SK-N-SH treated with all-trans-retinoic acid at 6 μM for 48 hours (cell line): Measurements from ENCODE around the gene UNC5CL.

Experiments
- ATAC-seq: fragments of 200-7000 bp; cut with Tn5 transposase; 3 replicates; pipeline ENCODE4 v1.9.1; 2020; ENCODE audit warnings: mild to moderate bottlenecking, moderate library complexity
- ARNTL ChIP-seq: fragments of 450-650 bp; formaldehyde crosslinking; IDR thresholded peaks from 2 replicates; pipeline ENCODE4 v1.5.0; 2020; ENCODE audit warnings: low read depth, mild to moderate bottlenecking, moderate library complexity, borderline replicate concordance
- BACH2 ChIP-seq: fragments of 250-450 bp; sonication (Bioruptor Pico); IDR thresholded peaks from 2 replicates; pipeline ENCODE4 v1.9.0; 2021; ENCODE audit warnings: mild to moderate bottlenecking, borderline replicate concordance
- CSDC2 ChIP-seq: fragments of 250-450 bp; sonication (Bioruptor Pico); IDR thresholded peaks from 2 replicates; pipeline ENCODE4 v1.5.0; 2020; ENCODE audit warnings: mild to moderate bottlenecking, moderate library complexity
- CSRNP3 ChIP-seq: fragments of 250-450 bp; sonication (Bioruptor Pico); IDR thresholded peaks from 2 replicates; pipeline ENCODE4 v1.5.1; 2021; ENCODE audit warnings: mild to moderate bottlenecking, moderate library complexity
- ESRRG ChIP-seq: fragments of 250-450 bp; sonication (Bioruptor Pico); IDR thresholded peaks from 2 replicates; pipeline ENCODE4 v1.6.1; 2021; ENCODE audit warnings: mild to moderate bottlenecking
- GLIS3 ChIP-seq: fragments of 250-450 bp; sonication (Bioruptor Pico); IDR thresholded peaks from 2 replicates; pipeline ENCODE4 v1.5.0; 2020; ENCODE audit warnings: mild to moderate bottlenecking, moderate library complexity
- ISL1 ChIP-seq: fragments of 250-450 bp; sonication (Bioruptor Pico); IDR thresholded peaks from 2 replicates; pipeline ENCODE4 v2.1.2; 2022; ENCODE audit warnings: mild to moderate bottlenecking, moderate library complexity
- OSR1 ChIP-seq: fragments of 250-450 bp; sonication (Bioruptor Pico); IDR thresholded peaks from 2 replicates; pipeline ENCODE4 v1.8.0; 2022; ENCODE audit warnings: moderate library complexity, mild to moderate bottlenecking, inconsistent platforms
- PATZ1 ChIP-seq: fragments of 250-450 bp; sonication (Bioruptor Pico); IDR thresholded peaks from 2 replicates; pipeline ENCODE4 v1.8.0; 2020; ENCODE audit warnings: mild to moderate bottlenecking, moderate library complexity, borderline replicate concordance
- PPARA ChIP-seq: fragments of 250-450 bp; sonication (Bioruptor Pico); IDR thresholded peaks from 2 replicates; pipeline ENCODE4 v1.5.0; 2020; ENCODE audit warnings: mild to moderate bottlenecking, borderline replicate concordance
- RARB ChIP-seq: fragments of 250-450 bp; sonication (Bioruptor Pico); IDR thresholded peaks from 2 replicates; pipeline ENCODE4 v1.8.0; 2021; ENCODE audit warnings: mild to moderate bottlenecking, moderate library complexity
- SNAI2 ChIP-seq: fragments of 250-450 bp; sonication (Bioruptor Pico); IDR thresholded peaks from 2 replicates; pipeline ENCODE4 v1.5.0; 2020; ENCODE audit warnings: mild to moderate bottlenecking, moderate library complexity
- TCF4 ChIP-seq: fragments of 250-450 bp; sonication (Bioruptor Pico); IDR thresholded peaks from 2 replicates; pipeline ENCODE4 v1.8.0; 2021; ENCODE audit warnings: mild to moderate bottlenecking, moderate library complexity, borderline replicate concordance
- TOX ChIP-seq: fragments of 250-450 bp; sonication (Bioruptor Pico); IDR thresholded peaks from 2 replicates; pipeline ENCODE4 v1.8.0; 2021; ENCODE audit warnings: mild to moderate bottlenecking, moderate library complexity, borderline replicate concordance
- ZC3H10 ChIP-seq: fragments of 250-450 bp; sonication (Bioruptor Pico); IDR thresholded peaks from 2 replicates; pipeline ENCODE4 v1.5.1; 2021; ENCODE audit warnings: mild to moderate bottlenecking, moderate library complexity
- ZFP3 ChIP-seq: fragments of 250-450 bp; sonication (Bioruptor Pico); IDR thresholded peaks from 2 replicates; pipeline ENCODE4 v1.5.0; 2020; ENCODE audit warnings: mild to moderate bottlenecking, moderate library complexity
- ZNF565 ChIP-seq: fragments of 450-650 bp; formaldehyde crosslinking; conservative IDR thresholded peaks from 2 replicates; pipeline ENCODE4 v1.5.0; 2020; ENCODE audit warnings: low read depth, mild to moderate bottlenecking, moderate library complexity
- ZNF70 ChIP-seq: fragments of 450-650 bp; formaldehyde crosslinking; IDR thresholded peaks from 2 replicates; pipeline ENCODE4 v1.5.0; 2020; ENCODE audit warnings: mild to moderate bottlenecking, moderate library complexity
- ZNF8 ChIP-seq: fragments of 450-650 bp; formaldehyde crosslinking; IDR thresholded peaks from 2 replicates; pipeline ENCODE4 v1.5.0; 2020; ENCODE audit warnings: mild to moderate bottlenecking, moderate library complexity
- TF ChIP-seq, protein P1 (sequence below): fragments of 250-450 bp; sonication (Bioruptor Pico); IDR thresholded peaks from 2 replicates; pipeline ENCODE4 v1.5.1; 2020; ENCODE audit warnings: low read depth, mild to moderate bottlenecking, moderate library complexity
- TF ChIP-seq, protein P2 (sequence below): fragments of 250-450 bp; sonication (Bioruptor Pico); IDR thresholded peaks from 2 replicates; pipeline ENCODE4 v1.8.0; 2021; ENCODE audit warnings: low read depth, mild to moderate bottlenecking, moderate library complexity, borderline replicate concordance
- TF ChIP-seq, protein P3 (sequence below): fragments of 250-450 bp; sonication (Bioruptor Pico); IDR thresholded peaks from 2 replicates; pipeline ENCODE4 v1.5.0; 2020; ENCODE audit warnings: mild to moderate bottlenecking, moderate library complexity

Gene UNC5CL

GRCh38 chr6:41002168-41002567 lies 36.9 kb downstream of the UNC5CL start:
- TF ChIP-seq, protein P1, sequence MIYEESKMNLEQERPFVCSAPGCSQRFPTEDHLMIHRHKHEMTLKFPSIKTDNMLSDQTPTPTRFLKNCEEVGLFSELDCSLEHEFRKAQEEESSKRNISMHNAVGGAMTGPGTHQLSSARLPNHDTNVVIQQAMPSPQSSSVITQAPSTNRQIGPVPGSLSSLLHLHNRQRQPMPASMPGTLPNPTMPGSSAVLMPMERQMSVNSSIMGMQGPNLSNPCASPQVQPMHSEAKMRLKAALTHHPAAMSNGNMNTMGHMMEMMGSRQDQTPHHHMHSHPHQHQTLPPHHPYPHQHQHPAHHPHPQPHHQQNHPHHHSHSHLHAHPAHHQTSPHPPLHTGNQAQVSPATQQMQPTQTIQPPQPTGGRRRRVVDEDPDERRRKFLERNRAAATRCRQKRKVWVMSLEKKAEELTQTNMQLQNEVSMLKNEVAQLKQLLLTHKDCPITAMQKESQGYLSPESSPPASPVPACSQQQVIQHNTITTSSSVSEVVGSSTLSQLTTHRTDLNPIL: no peak
- TF ChIP-seq PPARA (CRISPR knock-in tag) (no peak), RARB (CRISPR knock-in tag) (no peak), ZC3H10 (CRISPR knock-in tag) (no peak), TOX (CRISPR knock-in tag) (no peak), ZNF70 (no peak), CSDC2 (no peak), ZNF565 (CRISPR knock-in tag) (no peak), PATZ1 (no peak), SNAI2 (CRISPR knock-in tag) (no peak)
- TF ChIP-seq, protein P2, sequence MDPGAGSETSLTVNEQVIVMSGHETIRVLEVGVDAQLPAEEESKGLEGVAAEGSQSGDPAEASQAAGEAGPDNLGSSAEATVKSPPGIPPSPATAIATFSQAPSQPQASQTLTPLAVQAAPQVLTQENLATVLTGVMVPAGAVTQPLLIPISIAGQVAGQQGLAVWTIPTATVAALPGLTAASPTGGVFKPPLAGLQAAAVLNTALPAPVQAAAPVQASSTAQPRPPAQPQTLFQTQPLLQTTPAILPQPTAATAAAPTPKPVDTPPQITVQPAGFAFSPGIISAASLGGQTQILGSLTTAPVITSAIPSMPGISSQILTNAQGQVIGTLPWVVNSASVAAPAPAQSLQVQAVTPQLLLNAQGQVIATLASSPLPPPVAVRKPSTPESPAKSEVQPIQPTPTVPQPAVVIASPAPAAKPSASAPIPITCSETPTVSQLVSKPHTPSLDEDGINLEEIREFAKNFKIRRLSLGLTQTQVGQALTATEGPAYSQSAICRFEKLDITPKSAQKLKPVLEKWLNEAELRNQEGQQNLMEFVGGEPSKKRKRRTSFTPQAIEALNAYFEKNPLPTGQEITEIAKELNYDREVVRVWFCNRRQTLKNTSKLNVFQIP (CRISPR knock-in tag): no peak
- no peak for ATAC-seq

GRCh38 chr6:41000248-41000647 lies 38.8 kb downstream of the UNC5CL start:
- ATAC-seq: no peak
- no peak for TF ChIP-seq ESRRG
- TF ChIP-seq CSDC2: no peak
- TF ChIP-seq ARNTL (CRISPR knock-in tag): no peak
- TF ChIP-seq ZNF70: no peak
- TF ChIP-seq ZNF8 (CRISPR knock-in tag): no peak
- no peak for TF ChIP-seq BACH2 (CRISPR knock-in tag)

- peak; percentile 71 for ATAC-seq
- TF ChIP-seq ESRRG (no peak), OSR1 (CRISPR knock-in tag) (no peak), ZNF8 (CRISPR knock-in tag) (no peak), CSRNP3 (CRISPR knock-in tag) (no peak), PPARA (CRISPR knock-in tag) (no peak), ZC3H10 (CRISPR knock-in tag) (no peak), TOX (CRISPR knock-in tag) (no peak), SNAI2 (CRISPR knock-in tag) (no peak), BACH2 (CRISPR knock-in tag) (no peak), TCF4 (no peak), ZNF70 (no peak), ARNTL (CRISPR knock-in tag) (no peak), PATZ1 (no peak), ZFP3 (CRISPR knock-in tag) (no peak), GLIS3 (CRISPR knock-in tag) (no peak), ISL1 (no peak)
- TF ChIP-seq, protein P1: no peak
- TF ChIP-seq, protein P3, sequence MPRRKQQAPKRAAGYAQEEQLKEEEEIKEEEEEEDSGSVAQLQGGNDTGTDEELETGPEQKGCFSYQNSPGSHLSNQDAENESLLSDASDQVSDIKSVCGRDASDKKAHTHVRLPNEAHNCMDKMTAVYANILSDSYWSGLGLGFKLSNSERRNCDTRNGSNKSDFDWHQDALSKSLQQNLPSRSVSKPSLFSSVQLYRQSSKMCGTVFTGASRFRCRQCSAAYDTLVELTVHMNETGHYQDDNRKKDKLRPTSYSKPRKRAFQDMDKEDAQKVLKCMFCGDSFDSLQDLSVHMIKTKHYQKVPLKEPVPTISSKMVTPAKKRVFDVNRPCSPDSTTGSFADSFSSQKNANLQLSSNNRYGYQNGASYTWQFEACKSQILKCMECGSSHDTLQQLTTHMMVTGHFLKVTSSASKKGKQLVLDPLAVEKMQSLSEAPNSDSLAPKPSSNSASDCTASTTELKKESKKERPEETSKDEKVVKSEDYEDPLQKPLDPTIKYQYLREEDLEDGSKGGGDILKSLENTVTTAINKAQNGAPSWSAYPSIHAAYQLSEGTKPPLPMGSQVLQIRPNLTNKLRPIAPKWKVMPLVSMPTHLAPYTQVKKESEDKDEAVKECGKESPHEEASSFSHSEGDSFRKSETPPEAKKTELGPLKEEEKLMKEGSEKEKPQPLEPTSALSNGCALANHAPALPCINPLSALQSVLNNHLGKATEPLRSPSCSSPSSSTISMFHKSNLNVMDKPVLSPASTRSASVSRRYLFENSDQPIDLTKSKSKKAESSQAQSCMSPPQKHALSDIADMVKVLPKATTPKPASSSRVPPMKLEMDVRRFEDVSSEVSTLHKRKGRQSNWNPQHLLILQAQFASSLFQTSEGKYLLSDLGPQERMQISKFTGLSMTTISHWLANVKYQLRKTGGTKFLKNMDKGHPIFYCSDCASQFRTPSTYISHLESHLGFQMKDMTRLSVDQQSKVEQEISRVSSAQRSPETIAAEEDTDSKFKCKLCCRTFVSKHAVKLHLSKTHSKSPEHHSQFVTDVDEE (CRISPR knock-in tag): no peak
- TF ChIP-seq, protein P2 (CRISPR knock-in tag): no peak
Measured at GRCh38 chr6:40999569-40999968, 39.5 kb downstream of the UNC5CL start.
